Heart right ventricle (tissue), 16 donors: ENCODE measurements around the gene PLEKHO2. TPM values are rescaled to one million over a fixed set of nuclear protein-coding genes. Genes with fewer than 3 reads are reported as not detected.
A peak's percentile ranks its signal among the peaks of the same experiment; 100 is the strongest.

Experiments used
- ATAC-seq, 8 donors: fragments of 200-7000 bp; cut with Tn5 transposase; one replicate each; pipeline ENCODE4 v1.9.1; 2020; ENCODE audit warnings: mild to moderate bottlenecking in 8 of 8, moderate library complexity in 8 of 8, moderate number of reproducible peaks in 1 of 8
- DNase-seq, 2 donors: peaks; one replicate each; pipeline ENCODE4 v3.0.0-alpha.2; 2020
- H3K27ac ChIP-seq, 10 donors: fragments of 200-600 bp; sonication (generic) in 2 of 10; one replicate each; pipeline versions ENCODE4 v1.5.0 to v1.8.0; 2020 to 2022; ENCODE audit warnings: mild to moderate bottlenecking in 3 of 10
- H3K27me3 ChIP-seq, 7 donors: fragments of 200-600 bp; one replicate each; pipeline ENCODE4 v1.8.0; 2021 to 2022; ENCODE audit warnings: mild to moderate bottlenecking in 2 of 7
- H3K36me3 ChIP-seq, 9 donors: fragments of 200-600 bp; sonication (generic) in 1 of 9; one replicate each; pipeline versions ENCODE4 v1.5.0 to v1.8.0; 2020 to 2022; ENCODE audit warnings: mild to moderate bottlenecking in 2 of 9
- H3K4me1 ChIP-seq, 9 donors: fragments of 200-600 bp; sonication (generic) in 1 of 9; one replicate each; pipeline versions ENCODE4 v1.5.0 to v1.8.0; 2020 to 2022; ENCODE audit warnings: mild to moderate bottlenecking in 4 of 9
- H3K4me3 ChIP-seq, 10 donors: fragments of 200-600 bp; sonication (generic) in 2 of 10; one replicate each; pipeline versions ENCODE4 v1.5.0 to v1.8.0; 2020 to 2022; ENCODE audit warnings: mild to moderate bottlenecking in 7 of 10, moderate library complexity in 2 of 10
- H3K9me3 ChIP-seq, 11 donors: fragments of 200-600 bp in 10 of 11; sonication (generic) in 2 of 11; one replicate each; pipeline versions ENCODE4 v1.5.0 to v1.8.0; 2013 to 2022; ENCODE audit warnings: mild to moderate bottlenecking in 2 of 11, control low read depth in 1 of 11, moderate library complexity in 1 of 11
- CTCF ChIP-seq, 9 donors: fragments of 200-600 bp; sonication (generic) in 2 of 9; IDR thresholded peaks; one replicate each; pipeline versions ENCODE4 v1.5.0 to v1.8.0; 2021 to 2022; ENCODE audit warnings: antibody characterized with exemption in 9 of 9, mild to moderate bottlenecking in 5 of 9, moderate library complexity in 1 of 9
- WGBS, 2 donors: extraction: QIAGEN DNeasy Blood & Tissue Kit; methylation state at CpG; one replicate each; pipeline ENCODE4 v1.1.7; 2013; ENCODE audit warnings: inconsistent platforms in 1 of 2; 5-methylcytosine and 5-hydroxymethylcytosine counted together
- intact Hi-C, 10 donors: fragments of 100-400 bp; cut with DNase I; formaldehyde crosslinking; loops; one replicate each; pipeline versions ENCODE4 v1.11.1 to v1.14.2; 2022
- polyA plus RNA-seq, 2 donors: library from polyadenylated mRNA; stranded (reverse); fragments of 200-250 nt; gene quantifications; one replicate each; pipeline ENCODE4 v1.2.3, GENCODE V29; 2013
- total RNA-seq, 10 donors: library from RNA; stranded (reverse); fragmentation: NEBNext Ultra II Directional in 3 of 10; extraction: Animal tissue kit (Norgen Biotek cat#: 25700) in 3 of 10; gene quantifications; one replicate each; pipeline versions ENCODE4 v1.2.1 to v1.2.4, GENCODE V29; 2021 to 2023
- donor health status: Arrhythmogenic right ventricular cardiomyopathy.
- donor health status: ischemic (EF 13 %, LVEDD 7.1; RV severe dilation, severe dysfunction).
- donor health status: healthy with polysubstance abuse.
- donor health status: DM: no; HTN: yes; CAD: no.
- donor health status: DM: no; HTN: no; CAD: no.
- donor health status: ischemic (EF 25% LVEDD 6.9; RV normal size, moderate dysfunction).
- donor health status: ischemic (EF 25% LVEDD 5.7; RV mildly dilated, moderate dysfunction).
- donor health status: healthy.
- donor health status: DM: yes; HTN: yes; CAD: no.
- donor health status: Ischemic cardiomyopathy.
- donor health status: ischemic (EF 35%, LVEDD 5.7; RV mildly dilated, moderate dysfunction).
- donor health status: nonischemic (EF 11% LVEDD 7.7; RV severe dilation, severe dysfunction).
- donor health status: DM: yes; HTN: yes; CAD: no.
- donor health status: PGD.
- donor health status: ischemic (EF 29% LVEDD 5.4; RV normal size, mild dysfunction).
- donor health status: nonischemic (EF 23%, LVEDD 6.1; RV moderate dilation, normal function).

The PLEKHO2 gene
- total and polyA plus RNA-seq, 12 donors = 5.9 to 24.2 (median 9.7) TPM

DNA sequence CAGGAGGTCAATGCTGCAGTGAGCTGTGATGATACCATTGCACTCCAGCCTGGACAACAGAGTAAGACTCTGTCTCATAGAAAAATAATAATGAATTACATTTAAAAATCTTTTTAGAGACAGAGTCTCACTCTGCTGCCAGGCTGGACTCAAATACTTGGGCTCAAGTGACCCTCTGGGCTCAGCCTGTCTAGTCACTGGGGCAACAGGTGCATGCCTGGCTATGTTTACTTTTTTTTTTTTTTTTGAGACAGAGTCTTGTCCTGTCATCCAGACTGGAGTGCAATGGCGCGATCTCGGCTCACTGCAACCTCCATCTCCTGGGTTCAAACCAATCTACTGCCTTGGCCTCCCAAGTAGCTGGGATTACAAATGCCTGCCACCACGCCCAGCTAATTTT is 8.0 kb upstream of the PLEKHO2 start:
- no peak for ATAC-seq
- H3K27ac ChIP-seq = no peak overlapping the region
- WGBS, 2 donors = 97 to 98% methylated on average over 4 of the region's 4 CpGs
- no peaks in the 10 kb centered on the region for H3K9me3 ChIP-seq
- TF ChIP-seq CTCF (IDR thresholded peaks at IDR 0.05) = no peak
- H3K4me1 ChIP-seq = peaks cover 0 to 32% (median 12%) of the 10 kb centered on the region in 9 donors
- no peaks in the 10 kb centered on the region for H3K36me3 ChIP-seq
- DNase-seq = no peak
- no peak overlapping the region for H3K4me3 ChIP-seq
- H3K27me3 ChIP-seq = no peaks in the 10 kb centered on the region
- intact Hi-C loops = no loop called here

GRCh38 chr15:64836023-64836536 is 5.6 kb upstream of the PLEKHO2 start:
- WGBS, 2 donors = 30 to 38% methylated on average over 14 of the region's 14 CpGs
- peak overlapping the region in 7 of 10 donors; percentile 8 to 41 (median 35) for H3K4me3 ChIP-seq
- H3K27me3 ChIP-seq = no peaks in the 10 kb centered on the region
- H3K4me1 ChIP-seq = peaks cover 3 to 41% (median 20%) of the 10 kb centered on the region in 9 donors
- peak overlapping the region in 9 of 10 donors; percentile 45 to 81 (median 72) for H3K27ac ChIP-seq
- H3K36me3 ChIP-seq = no peaks in the 10 kb centered on the region
- ATAC-seq (peak in 7 of 8 donors; percentile 0 to 22 (median 3)), DNase-seq (no peak)
- H3K9me3 ChIP-seq = no peaks in the 10 kb centered on the region
- TF ChIP-seq CTCF (IDR thresholded peaks at IDR 0.05) = peak in 2 of 9 donors; percentile 2 to 5
- intact Hi-C loops = loop anchor here in 3 of 10 donors (5.0 kb wide), 2 partner anchors 61 to 71 kb away; no protein-coding TSS in a partner anchor

DNA sequence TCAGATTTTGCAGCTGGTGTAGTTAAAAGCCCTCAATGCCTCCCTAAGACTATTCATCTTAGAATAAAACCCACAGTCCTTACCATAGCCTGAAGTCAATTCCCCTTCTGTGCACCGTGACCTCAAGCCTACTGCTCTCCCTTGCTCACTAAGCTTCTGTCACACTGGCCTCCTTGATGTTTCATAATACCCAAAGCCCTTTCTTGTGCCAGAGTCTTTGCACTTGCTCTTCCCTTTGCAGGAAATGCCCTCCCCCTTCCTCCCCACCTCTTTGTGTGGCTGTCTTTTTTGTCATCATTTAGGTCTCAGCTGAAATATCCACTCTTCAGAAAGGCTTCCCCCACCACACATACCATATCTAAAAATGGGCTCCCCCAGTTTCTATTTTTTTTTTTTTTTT is 4.2 kb upstream of the PLEKHO2 start:
- no peak for DNase-seq
- intact Hi-C loops = loop anchor here in 3 of 10 donors (5.0 kb wide), 2 partner anchors 60 to 70 kb away; no protein-coding TSS in a partner anchor
- TF ChIP-seq CTCF (IDR thresholded peaks at IDR 0.05) = no peak
- Histone ChIP-seq H3K4me3 (no peak overlapping the region), H3K27me3 (no peaks in the 10 kb centered on the region), H3K36me3 (no peaks in the 10 kb centered on the region), H3K4me1 (peaks cover 3 to 42% (median 20%) of the 10 kb centered on the region in 9 donors), H3K27ac (peak overlapping the region in 1 of 10 donors; percentile 81), H3K9me3 (no peaks in the 10 kb centered on the region)
- ATAC-seq = no peak
- 82 to 85% methylated on average over 1 of the region's 1 CpG for WGBS, 2 donors

GRCh38 chr15:64841060-64841343 is 713 bp upstream of the PLEKHO2 start:
- Histone ChIP-seq H3K27ac (peak overlapping the region; percentile 91 to 99 (median 98)), H3K27me3 (no peaks in the 10 kb centered on the region), H3K4me1 (peaks cover 14 to 62% (median 42%) of the 10 kb centered on the region in 9 donors), H3K36me3 (no peaks in the 10 kb centered on the region), H3K4me3 (peak overlapping the region; percentile 47 to 100 (median 94)), H3K9me3 (no peaks in the 10 kb centered on the region)
- intact Hi-C loops = loop anchor here in 7 of 10 donors (2.0 to 10.0 kb wide), 7 partner anchors 41 to 144 kb away; partner anchors contain the start of gene SPG21 (in 1 of the 7)
- TF ChIP-seq CTCF (IDR thresholded peaks at IDR 0.05) = no peak
- ATAC-seq (no peak), DNase-seq (no peak)
- WGBS, 2 donors = 1 to 3% methylated on average over 12 of the region's 12 CpGs
